Measurements from ENCODE around the gene PRKN.

Gene PRKN

GRCh38 chr6:161303628-161304340 is 1423.8 kb downstream of the PRKN start:
- DNase-seq (ENCODE audit: low read depth): no peak

DNA sequence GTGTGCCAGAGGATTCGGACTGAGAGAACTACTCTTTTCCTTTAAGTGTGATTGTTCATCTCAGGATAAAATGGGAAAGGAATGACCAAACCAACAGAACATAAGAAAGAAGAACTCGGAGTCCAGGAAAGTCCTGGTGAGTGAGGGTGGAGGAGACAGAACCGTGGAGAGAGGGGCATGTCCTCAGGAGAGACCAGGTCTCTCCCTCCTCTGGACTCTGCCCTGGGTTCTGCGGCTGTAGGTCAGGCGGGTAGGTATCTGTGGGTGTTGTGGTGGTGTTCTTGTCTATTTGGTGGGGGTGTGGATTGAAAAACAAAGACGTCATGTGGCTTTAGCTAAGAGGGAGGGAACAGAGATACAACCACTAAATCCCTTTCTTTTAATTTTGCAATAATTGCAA is 1424.6 kb downstream of the PRKN start:
- DNase-seq (ENCODE audit: low read depth): no peak

GRCh38 chr6:161301338-161301737 is 1426.2 kb downstream of the PRKN start:
- DNase-seq (ENCODE audit: low read depth): no peak

DNA sequence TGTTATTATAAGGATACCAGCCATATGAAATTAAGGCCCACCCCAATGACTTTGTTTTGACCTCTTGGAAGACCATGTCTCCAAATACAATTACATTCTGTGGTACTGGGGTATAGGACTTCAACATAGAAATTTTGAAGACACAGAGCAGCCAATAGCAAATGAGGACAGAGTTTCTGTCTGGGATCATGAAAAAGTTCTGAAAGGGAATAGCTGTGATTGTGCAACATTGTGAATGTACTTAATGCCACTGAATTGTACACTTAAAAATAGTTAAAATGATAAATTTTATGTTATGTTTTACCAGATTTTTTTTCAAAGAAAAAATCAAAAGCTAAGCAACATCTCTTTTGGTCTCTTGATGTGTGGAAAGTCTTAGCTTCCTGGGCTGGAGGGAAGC is 1426.7 kb downstream of the PRKN start:
- no peak for DNase-seq (ENCODE audit: low read depth)

DNA sequence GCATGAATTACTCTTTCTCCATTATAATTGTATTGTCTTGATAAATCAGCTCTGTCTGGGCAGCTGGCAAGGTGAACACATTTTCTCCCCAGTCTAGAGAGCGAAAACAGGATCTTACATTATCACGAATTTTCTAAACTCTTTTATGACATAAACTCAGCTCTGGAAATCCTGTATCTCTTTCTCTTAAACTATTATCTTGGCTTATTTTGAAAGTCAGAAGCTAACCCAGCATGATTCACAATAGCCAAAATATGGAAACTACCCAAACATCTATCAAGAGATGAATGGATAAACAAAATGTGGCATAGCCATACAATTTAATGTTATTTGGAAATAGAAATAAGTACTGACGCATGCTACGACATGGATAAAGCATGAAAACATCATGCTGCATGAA is 1427.8 kb downstream of the PRKN start:
- no peak for DNase-seq (ENCODE audit: low read depth)

Data from stimulated activated CD8-positive, alpha-beta memory T cell treated with anti-CD3 and anti-CD28 coated beads, Interleukin-12 subunit alpha, Interleukin-12 subunit beta, amount 100 ng/mL, for 1 hour (primary cell).